Naive B cell (primary cell): ENCODE results near the gene NPRL2. TPM values are rescaled to one million over a fixed set of nuclear protein-coding genes. Genes with fewer than 3 reads are reported as not detected.

ENCODE experiments used
- ATAC-seq, 2 donors: fragments of 150-1000 bp; cut with Tn5 transposase; 2 replicates each; pipeline ENCODE4 v1.10.0; 2021; ENCODE audit warnings: low read depth in 2 of 2, mild to moderate bottlenecking in 2 of 2, moderate library complexity in 2 of 2
- DNase-seq: peaks from one replicate; pipeline ENCODE4 v3.0.0; 2022
- H3K27ac Mint-ChIP-seq, 6 donors: one replicate each; pipeline ENCODE4 v1.8.0; 2020 to 2022; ENCODE audit warnings: mild to moderate bottlenecking in 6 of 6, mixed read lengths in 6 of 6, moderate library complexity in 5 of 6, inconsistent platforms in 2 of 6
- H3K27me3 Mint-ChIP-seq, 3 donors: one replicate each; pipeline ENCODE4 v1.8.0; 2021 to 2022; ENCODE audit warnings: mixed read lengths in 3 of 3, mild to moderate bottlenecking in 1 of 3
- H3K36me3 Mint-ChIP-seq, 2 donors: one replicate each; pipeline ENCODE4 v1.8.0; 2020 to 2022; ENCODE audit warnings: mixed read lengths in 2 of 2, inconsistent platforms in 1 of 2, mild to moderate bottlenecking in 1 of 2
- H3K4me1 Mint-ChIP-seq, 3 donors: one replicate each; pipeline ENCODE4 v1.8.0; 2020 to 2022; ENCODE audit warnings: mixed read lengths in 3 of 3, inconsistent platforms in 1 of 3, mild to moderate bottlenecking in 1 of 3, moderate library complexity in 1 of 3
- H3K4me3 Mint-ChIP-seq, 8 donors: one replicate each; pipeline ENCODE4 v1.8.0; 2020 to 2022; ENCODE audit warnings: mild to moderate bottlenecking in 8 of 8, mixed read lengths in 8 of 8, moderate library complexity in 8 of 8, inconsistent platforms in 2 of 8
- H3K9me3 Mint-ChIP-seq, 7 donors: one replicate each; pipeline ENCODE4 v1.8.0; 2020 to 2022; ENCODE audit warnings: mixed read lengths in 7 of 7, mild to moderate bottlenecking in 5 of 7, inconsistent platforms in 2 of 7, moderate library complexity in 1 of 7
- polyA plus RNA-seq, 6 donors: library from polyadenylated mRNA; unstranded; fragments of 300-500 nt; fragmentation: Illumina TruSeq; gene quantifications; one replicate each; pipeline ENCODE4 v1.2.3, GENCODE V29; 2021; ENCODE audit warnings: low read depth in 6 of 6

Gene NPRL2
- polyA plus RNA-seq, 6 donors from 2014 or later = 17.9 to 31.8 (median 23.7) TPM

GRCh38 chr3:50299638-50299928, 51.0 kb downstream of the NPRL2 start:
- no peaks in the 10 kb centered on the region for H3K9me3 Mint-ChIP-seq
- H3K36me3 Mint-ChIP-seq = no peaks in the 10 kb centered on the region
- H3K27ac Mint-ChIP-seq = peak overlapping the region; percentile 96 to 100 (median 99)
- H3K4me1 Mint-ChIP-seq = peaks cover 18 to 31% (median 26%) of the 10 kb centered on the region in 3 donors
- ATAC-seq (no peak), DNase-seq (no peak)
- H3K27me3 Mint-ChIP-seq = no peaks in the 10 kb centered on the region
- H3K4me3 Mint-ChIP-seq = peak overlapping the region; percentile 84 to 99 (median 98)

DNA sequence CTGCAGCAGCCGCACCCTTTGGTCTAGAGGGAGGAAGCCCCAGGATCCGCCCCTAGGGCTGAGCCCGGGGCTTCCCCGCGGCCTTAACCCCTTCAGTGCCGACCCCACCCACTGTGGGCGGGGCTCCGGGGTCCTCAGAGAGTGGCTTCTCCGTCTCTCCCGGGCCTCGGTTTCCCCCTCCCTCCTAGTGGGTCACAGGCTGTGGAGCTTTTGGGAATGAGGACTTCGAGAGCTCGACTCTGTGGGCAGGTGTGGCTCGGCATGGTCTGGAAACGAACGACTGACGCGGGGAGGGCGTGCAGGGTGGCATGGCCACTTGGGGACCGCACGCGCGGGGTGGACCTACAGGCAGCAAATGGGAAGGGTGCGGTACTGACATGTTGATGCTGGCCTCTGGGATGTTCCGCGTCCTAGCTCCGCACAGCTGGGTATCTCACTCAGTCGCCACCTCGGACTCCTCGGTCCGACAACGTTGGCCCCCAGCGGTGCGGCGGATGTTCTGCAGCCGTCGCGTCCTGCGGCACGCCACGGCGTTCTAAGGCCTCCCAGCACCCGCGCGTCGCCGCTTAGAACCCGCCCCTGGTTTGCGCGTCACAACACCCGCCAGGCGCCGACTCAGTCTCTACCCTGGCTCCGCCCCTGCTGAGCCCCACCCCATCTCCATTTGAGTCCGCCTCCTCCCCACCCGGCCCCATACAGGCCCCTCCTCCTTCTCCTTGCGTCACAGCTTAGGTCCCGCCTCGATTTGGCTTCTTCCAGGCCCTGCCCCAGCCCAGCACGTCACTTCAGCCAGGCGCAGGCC, 51.5 kb downstream of the NPRL2 start, which contains the start of the genes HYAL3 and NAA80:
HYAL3 (minus strand) TSS at position 570 of the 802 bp plus-strand sequence. CDS start 3,803 bp downstream, outside the sequence.
NAA80 (minus strand) TSS at position 570 of the 802 bp plus-strand sequence. CDS start 1,942 bp downstream, outside the sequence.
- DNase-seq (peak; percentile 100), ATAC-seq (peak; percentile 85)
- Mint-ChIP-seq H3K36me3 (no peaks in the 10 kb centered on the region), H3K9me3 (no peaks in the 10 kb centered on the region), H3K27me3 (no peaks in the 10 kb centered on the region), H3K4me3 (peak within 1 kb of the TSS; percentile 84 to 99 (median 98)), H3K27ac (peak within 1 kb of the TSS; percentile 96 to 100 (median 99)), H3K4me1 (peaks cover 18 to 31% (median 26%) of the 10 kb centered on the region in 3 donors)

DNA sequence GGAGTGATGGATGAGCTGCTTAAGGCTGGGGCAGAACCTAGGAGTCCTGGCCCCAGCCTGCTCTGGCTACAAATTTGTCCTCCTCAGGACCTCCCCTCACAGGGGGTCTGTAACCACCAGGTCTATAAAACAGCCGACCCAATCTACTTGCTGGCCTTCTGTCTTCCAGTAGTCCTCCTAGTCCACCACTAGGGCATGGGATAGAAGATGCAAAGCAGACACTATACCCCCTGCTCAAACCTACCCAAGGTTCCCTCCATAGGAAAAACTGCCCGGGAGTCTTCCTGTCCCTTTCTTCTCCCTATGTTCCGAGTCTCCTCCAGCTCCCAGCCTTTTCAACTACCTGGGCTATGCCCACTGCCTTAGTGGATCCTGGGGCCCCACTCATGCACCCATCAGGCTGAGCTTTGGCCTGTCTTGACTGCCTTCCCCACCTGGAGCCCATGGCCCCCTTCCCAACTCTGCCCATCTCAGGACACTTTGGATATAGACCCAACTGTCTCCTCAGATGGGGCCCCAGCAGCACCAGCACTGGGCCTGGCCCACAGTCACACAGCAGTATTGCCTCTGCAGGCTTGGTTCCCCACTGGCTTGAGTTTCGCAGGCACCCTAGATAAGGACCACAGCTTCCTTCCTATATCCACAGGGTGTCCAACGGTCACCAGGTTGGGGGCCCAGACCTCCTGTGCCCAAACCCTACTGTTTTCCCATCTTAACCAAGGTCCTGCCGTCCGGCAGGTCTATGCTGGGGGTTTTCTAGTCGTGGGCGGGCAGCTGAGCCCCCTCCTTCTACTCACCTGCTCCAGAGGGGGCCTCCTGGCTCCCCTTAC, 52.5 kb downstream of the NPRL2 start:
- Mint-ChIP-seq H3K27me3 (no peaks in the 10 kb centered on the region), H3K9me3 (no peaks in the 10 kb centered on the region), H3K36me3 (no peaks in the 10 kb centered on the region), H3K4me3 (peak overlapping the region; percentile 84 to 99 (median 98)), H3K4me1 (peaks cover 19 to 33% (median 27%) of the 10 kb centered on the region in 3 donors), H3K27ac (peak overlapping the region in 5 of 6 donors; percentile 94 to 99 (median 99))
- no peak for DNase-seq
- ATAC-seq = no peak

GRCh38 chr3:50297384-50297775, 53.2 kb downstream of the NPRL2 start:
- H3K4me3 Mint-ChIP-seq = peak overlapping the region in 3 of 8 donors; percentile 25 to 98 (median 84)
- peak overlapping the region in 2 of 6 donors; percentile 52 to 94 for H3K27ac Mint-ChIP-seq
- H3K36me3 Mint-ChIP-seq = no peaks in the 10 kb centered on the region
- no peaks in the 10 kb centered on the region for H3K27me3 Mint-ChIP-seq
- H3K9me3 Mint-ChIP-seq = no peaks in the 10 kb centered on the region
- no peak for ATAC-seq
- DNase-seq = no peak
- H3K4me1 Mint-ChIP-seq = peaks cover 26 to 40% (median 34%) of the 10 kb centered on the region in 3 donors

Other genes with a start within 250 kb of the NPRL2 start
- not detected for gene SEMA3F, start 195.5 kb downstream of the NPRL2 start, polyA plus RNA-seq
- gene GNAT1, start 159.2 kb downstream of the NPRL2 start, polyA plus RNA-seq = not detected
- gene SLC38A3, start 145.5 kb downstream of the NPRL2 start, polyA plus RNA-seq = not detected
- 100 to 1,000 TPM; 472 to 669 (median 550) TPM for gene GNAI2, start 114.6 kb downstream of the NPRL2 start, polyA plus RNA-seq
- under 1 TPM in 1 of 6 donors, not detected in 5; 0.13 TPM for gene SEMA3B, start 81.6 kb downstream of the NPRL2 start, polyA plus RNA-seq
- gene LSMEM2, start 71.7 kb downstream of the NPRL2 start, polyA plus RNA-seq = under 1 TPM in 1 of 6 donors, not detected in 5; 0.19 TPM
- 10 to 100 TPM; 42.7 to 68.3 (median 55.7) TPM for gene IFRD2, start 58.3 kb downstream of the NPRL2 start, polyA plus RNA-seq
- gene HYAL3, start 51.4 kb downstream of the NPRL2 start, polyA plus RNA-seq = 1 to 10 TPM in 4 of 6 donors, under 1 TPM in 1, not detected in 1; 0.93 to 2.8 (median 1.6) TPM
- gene NAA80, start 51.4 kb downstream of the NPRL2 start, polyA plus RNA-seq = 10 to 100 TPM in 5 of 6 donors, 1 to 10 TPM in 1; 9.0 to 15.5 (median 11.6) TPM
- gene HYAL1, start 47.2 kb downstream of the NPRL2 start, polyA plus RNA-seq = under 1 TPM in 3 of 6 donors, not detected in 3; 0.12 to 0.32 (median 0.15) TPM
- 1 to 10 TPM in 4 of 6 donors, under 1 TPM in 1, not detected in 1; 0.59 to 5.9 (median 3.4) TPM for gene HYAL2, start 28.0 kb downstream of the NPRL2 start, polyA plus RNA-seq
- 10 to 100 TPM; 39.2 to 60.2 (median 46.3) TPM for gene TUSC2, start 22.6 kb downstream of the NPRL2 start, polyA plus RNA-seq
- gene RASSF1, start 9.9 kb downstream of the NPRL2 start, polyA plus RNA-seq = 100 to 1,000 TPM in 2 of 6 donors, 10 to 100 TPM in 4; 71.9 to 147 (median 89.9) TPM
- gene ZMYND10, start 5.0 kb downstream of the NPRL2 start, polyA plus RNA-seq = under 1 TPM in 1 of 6 donors, not detected in 5; 0.53 TPM
- gene CYB561D2, start 87 bp upstream of the NPRL2 start, polyA plus RNA-seq = 10 to 100 TPM; 55.4 to 75.9 (median 65.2) TPM
- 10 to 100 TPM; 24.5 to 34.1 (median 31.6) TPM for gene TMEM115, start 8.7 kb upstream of the NPRL2 start, polyA plus RNA-seq
- under 1 TPM in 3 of 6 donors, not detected in 3; 0.17 to 0.24 (median 0.18) TPM for gene CACNA2D2, start 152.9 kb upstream of the NPRL2 start, polyA plus RNA-seq
- gene C3orf18, start 217.0 kb upstream of the NPRL2 start, polyA plus RNA-seq = 10 to 100 TPM in 2 of 6 donors, 1 to 10 TPM in 4; 3.6 to 11.3 (median 6.4) TPM
- 10 to 100 TPM; 18.2 to 44.6 (median 32.8) TPM for gene HEMK1, start 218.7 kb upstream of the NPRL2 start, polyA plus RNA-seq